Psoas muscle (tissue), 8 donors: ENCODE results near the gene F10. TPM values are rescaled to one million over a fixed set of nuclear protein-coding genes. Genes with fewer than 3 reads are reported as not detected.

Source experiments
- ATAC-seq, 4 donors: fragments of 200-7000 bp; cut with Tn5 transposase; one replicate each; pipeline ENCODE4 v1.9.1; 2020; ENCODE audit warnings: moderate library complexity in 3 of 4, mild to moderate bottlenecking in 2 of 4
- DNase-seq, 2 donors: peaks; one replicate each; pipeline ENCODE4 v3.0.0-alpha.2; 2020
- H3K27ac ChIP-seq: fragments of 200-600 bp; one replicate; pipeline ENCODE4 v1.8.0; 2022
- H3K27me3 ChIP-seq, 3 donors: fragments of 200-600 bp in 1 of 3; one replicate each; pipeline versions ENCODE4 v1.6.1 to v1.8.0; 2013 to 2022; ENCODE audit warnings: low read length in 2 of 3, mild to moderate bottlenecking in 2 of 3, moderate library complexity in 1 of 3; ENCODE audit not compliant: insufficient read depth in 3 of 3
- H3K36me3 ChIP-seq, 2 donors: fragments of 200-600 bp in 1 of 2; one replicate each; pipeline versions ENCODE4 v1.6.1 to v1.8.0; 2013 to 2022; ENCODE audit warnings: low read depth in 1 of 2, mild to moderate bottlenecking in 1 of 2, moderate library complexity in 1 of 2; ENCODE audit not compliant: insufficient read depth in 1 of 2
- H3K4me1 ChIP-seq: fragments of 200-600 bp; one replicate; pipeline ENCODE4 v1.8.0; 2022
- H3K4me3 ChIP-seq: fragments of 200-600 bp; one replicate; pipeline ENCODE4 v1.8.0; 2022; ENCODE audit warnings: mild to moderate bottlenecking
- H3K9me3 ChIP-seq: fragments of 200-600 bp; one replicate; pipeline ENCODE4 v1.8.0; 2022
- WGBS, 3 donors: extraction: QIAGEN DNeasy Blood & Tissue Kit; methylation state at CpG; one replicate each; pipeline versions ENCODE4 v1.1.6 to v1.1.7; 2013; 5-methylcytosine and 5-hydroxymethylcytosine counted together
- intact Hi-C, 2 donors: fragments of 100-400 bp; cut with DNase I; formaldehyde crosslinking; loops; one replicate each; pipeline versions ENCODE4 v1.11.0 to v1.14.2; 2022
- polyA plus RNA-seq, 3 donors: library from polyadenylated mRNA; stranded (reverse); fragments of 200-250 nt; gene quantifications; one replicate each; pipeline ENCODE4 v1.2.3, GENCODE V29; 2013
- total RNA-seq, 4 donors: library from RNA; stranded (reverse); fragmentation: NEBNext Ultra II Directional in 2 of 4; extraction: Animal tissue kit (Norgen Biotek cat#: 25700) in 2 of 4; gene quantifications; one replicate each; pipeline versions ENCODE4 v1.2.1 to v1.2.4, GENCODE V29; 2021 to 2023
- TF ChIP-seq, protein P1 (sequence below): fragments of 200-600 bp; IDR thresholded peaks from one replicate; pipeline ENCODE4 v1.8.0; 2022; ENCODE audit warnings: antibody characterized with exemption
- donor health status: healthy with polysubstance abuse.
- donor health status: DM: no; HTN: no; CAD: no; lungs with moderate emphysema.
- donor health status: Bipolar disorder and iron deficiency.
- donor health status: healthy.
- donor health status: DM: yes; HTN: yes; CAD: no.
- donor health status: DM: no; HTN: no; CAD: no.
- donor health status: DM: no; HTN: no; CAD: no.
- donor health status: DM: yes; HTN: yes; CAD: no.

Gene F10
- total and polyA plus RNA-seq, 7 donors: 0.63 to 4.9 (median 1.5) TPM

DNA sequence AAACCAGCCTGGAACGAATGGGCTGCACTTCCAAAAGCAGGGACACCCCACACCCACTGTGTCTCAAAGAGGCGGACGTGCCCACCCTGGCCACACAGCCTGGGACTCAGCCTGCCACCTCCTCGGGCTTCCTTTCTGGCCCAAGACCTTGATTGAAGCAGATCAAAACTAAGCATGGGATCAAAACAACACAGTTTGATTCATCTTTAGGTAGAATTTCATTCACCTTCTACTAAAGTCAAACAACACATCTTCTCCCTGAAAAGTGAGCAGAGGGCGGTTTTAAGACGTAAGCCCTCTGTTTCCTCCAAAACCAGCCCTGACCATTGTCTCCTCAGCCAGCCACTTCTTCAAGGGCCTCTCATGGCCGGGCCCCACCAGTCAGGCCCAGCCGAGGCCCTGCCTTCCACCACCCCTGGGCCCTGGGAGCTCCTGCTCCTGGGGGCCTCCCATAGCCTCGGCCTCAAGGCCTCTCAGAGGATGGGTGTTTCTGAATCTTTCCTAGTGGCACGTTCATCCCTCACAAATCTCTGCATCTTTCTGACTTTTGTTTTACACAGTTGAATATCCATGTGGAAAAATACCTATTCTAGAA lies 6.3 kb upstream of the F10 start:
- H3K4me1 ChIP-seq: no peaks in the 10 kb centered on the region
- 76 to 88% (median 77%) methylated on average over 10 of the region's 10 CpGs for WGBS, 3 donors
- intact Hi-C loops: no loop called here
- no peaks in the 10 kb centered on the region for H3K9me3 ChIP-seq
- no peak for ATAC-seq
- H3K4me3 ChIP-seq: no peak overlapping the region
- H3K36me3 ChIP-seq: no peaks in the 10 kb centered on the region
- TF ChIP-seq, protein P1, sequence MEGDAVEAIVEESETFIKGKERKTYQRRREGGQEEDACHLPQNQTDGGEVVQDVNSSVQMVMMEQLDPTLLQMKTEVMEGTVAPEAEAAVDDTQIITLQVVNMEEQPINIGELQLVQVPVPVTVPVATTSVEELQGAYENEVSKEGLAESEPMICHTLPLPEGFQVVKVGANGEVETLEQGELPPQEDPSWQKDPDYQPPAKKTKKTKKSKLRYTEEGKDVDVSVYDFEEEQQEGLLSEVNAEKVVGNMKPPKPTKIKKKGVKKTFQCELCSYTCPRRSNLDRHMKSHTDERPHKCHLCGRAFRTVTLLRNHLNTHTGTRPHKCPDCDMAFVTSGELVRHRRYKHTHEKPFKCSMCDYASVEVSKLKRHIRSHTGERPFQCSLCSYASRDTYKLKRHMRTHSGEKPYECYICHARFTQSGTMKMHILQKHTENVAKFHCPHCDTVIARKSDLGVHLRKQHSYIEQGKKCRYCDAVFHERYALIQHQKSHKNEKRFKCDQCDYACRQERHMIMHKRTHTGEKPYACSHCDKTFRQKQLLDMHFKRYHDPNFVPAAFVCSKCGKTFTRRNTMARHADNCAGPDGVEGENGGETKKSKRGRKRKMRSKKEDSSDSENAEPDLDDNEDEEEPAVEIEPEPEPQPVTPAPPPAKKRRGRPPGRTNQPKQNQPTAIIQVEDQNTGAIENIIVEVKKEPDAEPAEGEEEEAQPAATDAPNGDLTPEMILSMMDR: no peak
- no peak for DNase-seq
- peaks cover 0 to 48% (median 7%) of the 10 kb centered on the region in 3 donors for H3K27me3 ChIP-seq
- no peak overlapping the region for H3K27ac ChIP-seq

DNA sequence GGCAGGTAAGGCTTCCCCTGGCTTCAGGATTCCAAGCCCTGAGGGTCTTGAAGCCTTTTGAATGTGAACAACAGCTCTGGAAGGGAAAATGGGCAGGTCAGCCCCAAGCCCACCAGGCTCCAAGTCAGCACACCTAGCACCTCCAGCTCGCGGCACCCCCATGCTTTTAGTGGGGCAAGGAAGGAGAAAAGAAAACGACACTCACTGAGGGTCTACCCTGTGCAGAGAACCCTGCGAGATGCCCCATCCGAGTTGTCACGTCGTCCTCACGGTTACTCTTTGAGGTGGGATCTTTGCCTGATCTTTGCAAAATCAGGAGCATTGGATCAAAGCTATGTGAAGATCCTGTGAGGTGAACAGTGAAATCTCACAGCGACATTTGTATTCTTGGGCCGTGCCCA lies 5.7 kb upstream of the F10 start:
- peaks cover 0 to 54% (median 5%) of the 10 kb centered on the region in 3 donors for H3K27me3 ChIP-seq
- 90 to 94% (median 90%) methylated on average over 10 of the region's 10 CpGs for WGBS, 3 donors
- intact Hi-C loops: no loop called here
- DNase-seq (no peak), ATAC-seq (no peak)
- H3K36me3 ChIP-seq: no peaks in the 10 kb centered on the region
- no peak overlapping the region for H3K4me3 ChIP-seq
- H3K27ac ChIP-seq: no peak overlapping the region
- H3K9me3 ChIP-seq: no peaks in the 10 kb centered on the region
- H3K4me1 ChIP-seq: no peaks in the 10 kb centered on the region
- TF ChIP-seq, protein P1: no peak

DNA sequence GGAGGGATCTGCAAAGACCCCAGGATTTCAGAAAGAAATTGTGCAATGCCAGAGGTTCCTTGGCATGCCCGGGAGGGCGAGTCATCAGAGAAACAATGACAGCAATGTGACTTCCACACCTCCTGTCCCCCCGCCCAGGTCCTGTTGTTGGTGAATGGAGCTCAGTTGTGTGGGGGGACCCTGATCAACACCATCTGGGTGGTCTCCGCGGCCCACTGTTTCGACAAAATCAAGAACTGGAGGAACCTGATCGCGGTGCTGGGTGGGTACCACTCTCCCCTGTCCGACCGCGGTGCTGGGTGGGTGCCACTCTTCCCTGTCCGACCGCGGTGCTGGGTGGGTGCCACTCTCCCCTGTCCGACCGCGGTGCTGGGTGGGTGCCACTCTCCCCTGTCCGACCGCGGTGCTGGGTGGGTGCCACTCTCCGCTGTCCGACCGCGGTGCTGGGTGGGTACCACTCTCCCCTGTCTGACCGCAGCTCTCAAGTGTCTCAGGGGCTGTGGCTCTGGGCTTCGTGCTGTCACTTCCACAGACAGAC lies 5.2 kb upstream of the F10 start:
- no peak overlapping the region for H3K27ac ChIP-seq
- no peak for ATAC-seq
- TF ChIP-seq, protein P1: no peak
- intact Hi-C loops: no loop called here
- peaks cover 0 to 57% (median 5%) of the 10 kb centered on the region in 3 donors for H3K27me3 ChIP-seq
- no peaks in the 10 kb centered on the region for H3K4me1 ChIP-seq
- no peaks in the 10 kb centered on the region for H3K9me3 ChIP-seq
- no peaks in the 10 kb centered on the region for H3K36me3 ChIP-seq
- no peak overlapping the region for H3K4me3 ChIP-seq
- DNase-seq: no peak
- 89 to 92% (median 91%) methylated on average over 23 to 26 of the region's 26 CpGs for WGBS, 3 donors

DNA sequence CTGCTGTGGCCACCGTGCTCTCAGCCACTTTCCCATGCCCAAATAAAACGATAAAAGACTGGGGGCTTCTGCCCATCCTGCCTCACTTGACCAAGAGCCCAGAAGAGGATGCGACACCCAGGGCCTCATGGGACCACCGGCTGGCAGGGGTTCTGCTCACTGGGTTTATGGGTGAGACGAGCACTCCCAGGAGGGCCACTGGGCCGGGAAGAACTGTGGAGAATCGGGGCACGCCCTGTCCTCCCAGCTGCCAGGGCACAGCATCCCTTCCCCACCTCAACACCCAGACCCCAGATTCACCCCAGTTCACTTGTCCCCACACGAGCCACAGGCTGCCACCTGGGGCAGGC lies 4.7 kb upstream of the F10 start:
- H3K4me1 ChIP-seq: no peaks in the 10 kb centered on the region
- no peak for ATAC-seq
- H3K36me3 ChIP-seq: no peaks in the 10 kb centered on the region
- DNase-seq: no peak
- 72 to 80% (median 79%) methylated on average over 9 of the region's 9 CpGs for WGBS, 3 donors
- H3K27ac ChIP-seq: no peak overlapping the region
- intact Hi-C loops: no loop called here
- H3K4me3 ChIP-seq: no peak overlapping the region
- TF ChIP-seq, protein P1: no peak
- H3K9me3 ChIP-seq: no peaks in the 10 kb centered on the region
- H3K27me3 ChIP-seq: peaks cover 0 to 55% (median 4%) of the 10 kb centered on the region in 3 donors
